D341Med (cell line): ENCODE measurements around the gene DGKB.
A peak's percentile ranks its signal among the peaks of the same experiment; 100 is the strongest.

Experiments
- DNase-seq: peaks from one replicate; pipeline ENCODE4 v3.0.0; 2012; ENCODE audit warnings: low spot score

Gene DGKB

DNA sequence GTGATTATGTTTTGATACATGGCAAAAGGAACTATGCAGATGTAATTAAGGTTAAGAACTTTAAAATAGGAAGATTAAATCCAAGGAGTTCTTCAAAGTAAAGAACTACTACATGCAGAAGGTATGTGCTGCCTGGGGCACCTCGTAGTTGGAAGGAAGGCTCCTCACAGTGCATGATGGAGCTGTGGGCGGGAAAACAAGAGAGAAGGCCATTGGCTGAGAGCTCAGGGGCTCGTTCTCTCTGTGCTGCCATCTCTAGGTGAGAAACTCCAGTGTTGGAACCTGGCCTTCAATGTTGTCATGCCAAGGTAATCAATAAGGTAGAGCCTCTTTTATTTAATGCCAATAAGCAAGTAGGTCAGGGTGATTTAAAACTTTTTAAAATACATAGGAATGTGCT lies 521.7 kb downstream of the DGKB start:
- no peak for DNase-seq

DNA sequence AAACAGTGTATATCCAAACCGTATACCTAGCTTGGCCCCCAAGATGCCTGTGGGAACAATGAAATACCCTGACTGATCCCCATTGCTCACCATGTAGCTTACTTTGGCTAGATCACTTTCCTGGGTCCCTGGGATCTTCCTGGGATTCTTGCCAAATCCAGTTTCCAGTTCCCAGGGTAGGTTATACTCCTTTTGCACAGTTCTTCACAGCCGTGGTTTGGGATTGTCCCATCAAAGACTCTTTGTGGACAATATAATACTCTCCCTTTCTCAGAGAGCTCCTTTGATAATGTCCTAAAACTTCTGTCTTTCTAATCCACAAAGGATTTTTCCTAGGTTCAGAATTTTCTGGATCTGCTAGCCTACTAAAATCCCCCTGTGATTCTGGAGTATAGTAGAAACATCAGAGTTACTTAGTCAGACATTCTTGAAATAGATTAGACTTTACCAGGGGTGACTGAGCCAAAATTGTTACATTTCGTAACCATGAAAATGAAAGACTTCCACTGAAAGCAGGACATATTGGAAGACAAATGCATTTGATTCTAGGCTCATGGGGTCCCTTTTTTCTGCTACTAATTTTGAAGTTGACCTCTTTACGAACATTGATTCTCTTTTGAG lies 524.8 kb downstream of the DGKB start:
- no peak for DNase-seq

DNA sequence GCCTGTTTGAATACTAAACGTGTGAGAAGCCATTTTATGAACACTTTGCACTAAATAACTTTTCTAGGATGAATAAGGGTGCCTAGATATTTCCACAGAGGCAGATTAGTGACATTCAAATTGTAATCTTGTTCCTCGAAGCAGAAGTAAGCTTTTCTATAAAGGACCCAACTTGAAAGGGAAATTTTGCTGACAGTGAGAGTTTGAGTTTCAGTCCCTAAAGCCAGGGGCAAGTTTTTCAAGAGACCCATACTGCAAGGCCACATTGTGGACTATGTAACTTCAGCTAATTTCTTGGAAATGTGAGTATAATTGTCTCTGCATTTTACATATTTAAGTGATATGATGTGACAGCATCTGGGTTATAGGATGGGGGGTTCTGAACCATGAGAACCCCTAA lies 525.8 kb downstream of the DGKB start:
- no peak for DNase-seq

DNA sequence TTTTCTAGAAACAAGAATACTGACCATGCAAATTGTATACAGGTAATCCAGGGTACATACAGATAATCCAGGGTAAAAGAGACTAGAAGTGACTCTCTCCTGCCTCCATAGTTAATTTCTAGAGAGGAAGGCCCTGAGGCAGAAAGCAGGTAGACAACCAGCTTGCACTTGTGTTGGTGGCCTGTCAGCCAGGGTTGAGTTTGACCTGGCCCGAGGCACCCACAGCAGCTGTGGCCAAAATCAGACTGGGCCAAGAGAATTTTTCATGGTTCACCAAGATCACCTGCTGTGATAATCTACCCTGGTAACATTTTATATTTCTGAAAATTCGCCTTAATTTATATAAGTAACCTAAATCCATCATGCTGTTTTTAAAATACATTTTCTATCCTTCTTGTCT lies 526.6 kb downstream of the DGKB start:
- no peak for DNase-seq

DNA sequence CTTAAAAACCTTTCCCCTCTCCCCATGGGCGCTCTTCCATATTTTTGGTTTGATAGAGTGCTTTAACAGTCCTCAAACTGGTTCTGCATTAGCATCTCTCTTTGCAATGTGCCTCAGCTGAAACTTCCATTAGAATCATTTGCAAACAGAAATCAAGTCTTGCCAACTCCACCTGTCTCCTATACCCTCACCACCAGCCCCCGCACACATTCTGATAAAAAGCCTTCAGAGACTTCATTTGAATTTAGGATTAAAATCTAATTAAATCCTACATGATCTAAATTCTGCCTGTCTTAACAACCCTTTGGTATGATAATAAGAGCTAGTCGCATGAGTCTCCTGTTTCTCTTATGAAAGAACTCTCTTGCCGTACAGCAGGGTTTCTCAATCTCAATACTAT lies 528.2 kb downstream of the DGKB start:
- DNase-seq: no peak

DNA sequence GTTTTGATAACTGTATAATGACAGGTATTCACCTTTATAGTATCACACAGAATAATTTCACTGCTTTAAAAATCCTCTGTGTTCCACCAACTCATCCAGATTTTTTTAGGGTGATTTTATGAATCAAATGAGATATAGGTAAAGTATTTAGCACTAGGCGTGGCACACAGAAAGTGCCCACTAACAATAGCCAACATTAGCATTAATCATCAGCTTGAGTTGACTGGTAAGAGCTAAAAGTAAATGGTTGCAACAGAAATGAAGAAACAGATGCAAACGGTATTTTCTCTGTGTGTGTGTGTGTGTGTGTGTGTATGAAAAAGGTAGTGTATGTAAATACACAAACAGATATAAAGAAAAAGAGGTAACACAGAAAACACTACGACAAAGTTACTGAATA lies 534.3 kb downstream of the DGKB start:
- no peak for DNase-seq

DNA sequence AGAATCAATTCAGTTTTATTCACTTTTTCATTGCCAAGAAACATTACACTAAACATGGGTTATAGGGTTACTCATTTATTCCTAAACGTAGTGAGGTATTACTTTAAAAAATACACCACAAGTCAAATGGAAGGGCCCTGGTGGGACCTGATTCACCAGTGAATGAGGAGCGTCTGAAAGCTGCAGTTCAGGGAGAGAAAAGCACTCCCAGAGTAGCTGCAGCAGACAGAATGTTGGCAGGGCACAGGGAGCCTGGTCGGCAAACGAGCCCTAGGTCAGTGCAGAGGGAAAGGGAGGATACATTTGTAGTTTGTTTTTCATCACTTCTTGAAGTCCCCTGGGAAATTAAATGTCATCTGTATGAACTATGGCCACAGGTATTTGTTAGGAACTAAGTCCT lies 551.4 kb downstream of the DGKB start:
- no peak for DNase-seq

DNA sequence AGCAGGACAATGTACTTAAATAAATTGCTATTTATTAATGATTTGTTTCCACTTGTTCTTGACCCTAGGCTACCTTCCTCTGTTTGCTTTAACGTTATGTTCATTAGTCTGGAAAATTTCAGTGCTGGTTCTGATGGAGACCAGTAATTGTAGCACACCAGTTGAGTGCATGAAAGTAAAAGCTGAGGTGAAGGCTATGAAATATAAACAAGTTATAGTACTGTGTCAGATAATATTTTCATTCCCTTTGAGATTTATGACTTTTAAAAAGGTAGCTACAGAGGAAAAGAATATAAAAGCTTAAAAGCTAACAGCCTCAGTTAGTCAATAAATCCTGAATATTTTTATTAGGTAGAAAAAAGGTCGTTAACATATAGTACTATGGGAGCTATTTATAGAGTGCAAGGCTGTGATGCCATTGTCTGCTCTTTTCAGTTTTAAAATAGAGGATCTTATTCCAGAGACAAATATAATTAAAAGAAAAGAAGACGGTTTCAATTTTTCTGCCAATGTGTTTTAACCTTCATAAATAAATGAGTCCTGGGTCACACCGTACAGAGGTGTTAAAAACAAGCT lies 561.3 kb downstream of the DGKB start:
- no peak for DNase-seq

DNA sequence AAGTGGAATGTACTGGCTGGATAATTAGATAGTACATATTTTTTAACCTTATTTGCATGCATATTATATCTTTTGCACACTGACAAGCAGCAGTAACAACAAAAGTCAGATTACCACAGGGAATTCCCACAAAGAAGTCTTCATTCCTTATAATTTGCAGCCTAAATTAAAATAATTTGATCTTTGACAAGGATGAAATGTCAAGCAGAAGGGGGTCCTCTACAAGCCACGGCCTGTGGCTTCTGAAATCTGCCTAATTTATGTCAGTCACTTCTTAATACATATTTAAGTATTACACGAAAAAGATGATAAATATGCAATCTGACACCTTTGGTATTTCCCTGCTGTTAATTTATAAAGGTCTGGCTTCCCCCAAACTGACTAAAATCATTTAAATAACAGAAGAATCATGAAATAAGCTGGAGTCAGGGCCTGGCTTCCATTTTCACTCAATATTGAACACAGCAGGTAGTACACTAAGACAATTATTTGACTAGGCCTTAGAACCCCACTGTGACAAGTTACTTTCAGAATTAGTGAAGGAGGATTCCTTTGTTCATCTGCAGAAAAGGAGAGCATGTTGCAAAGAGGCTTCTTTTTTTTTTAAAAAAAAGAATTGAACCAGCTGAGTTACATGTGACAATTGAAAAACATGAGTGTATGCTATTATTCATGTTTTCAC lies 562.0 kb downstream of the DGKB start:
- DNase-seq: no peak

DNA sequence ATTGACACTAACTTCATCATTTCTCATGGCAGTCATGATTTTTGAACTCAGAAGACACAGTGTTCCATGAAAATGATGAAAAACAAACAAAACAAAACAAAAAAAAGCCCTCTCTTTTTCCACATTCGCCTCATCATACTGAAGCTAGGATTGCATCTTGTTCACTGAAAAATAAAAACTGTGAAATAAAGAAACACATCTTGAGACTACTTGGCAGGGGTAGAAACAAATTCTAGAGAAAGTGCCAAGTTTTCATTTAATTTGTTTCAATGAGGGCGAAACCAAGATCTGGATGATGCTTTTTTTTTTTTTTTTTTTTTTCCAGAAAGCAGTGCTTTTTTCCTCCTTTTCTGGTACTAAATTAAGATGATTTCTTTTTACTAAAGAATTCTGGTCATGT lies 562.7 kb downstream of the DGKB start:
- DNase-seq: no peak

DNA sequence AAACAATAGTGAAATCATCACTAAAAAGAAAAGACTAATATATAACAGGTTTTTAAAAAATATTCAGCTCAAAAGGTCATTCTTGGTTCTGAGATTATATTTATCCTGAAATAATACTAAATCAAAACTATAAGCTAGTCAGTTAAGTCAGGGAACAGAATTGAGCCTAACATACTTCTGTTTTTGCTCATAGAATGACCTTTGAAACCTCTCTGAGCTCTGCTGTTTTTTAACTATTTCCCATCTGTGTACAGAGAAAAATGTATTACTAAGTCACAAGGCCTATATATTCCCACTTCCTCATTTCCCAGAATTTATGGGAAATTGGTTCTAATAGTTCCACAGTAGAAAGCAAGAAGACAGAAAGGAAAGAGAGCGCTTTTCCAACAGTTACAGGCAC lies 566.3 kb downstream of the DGKB start:
- DNase-seq: no peak

DNA sequence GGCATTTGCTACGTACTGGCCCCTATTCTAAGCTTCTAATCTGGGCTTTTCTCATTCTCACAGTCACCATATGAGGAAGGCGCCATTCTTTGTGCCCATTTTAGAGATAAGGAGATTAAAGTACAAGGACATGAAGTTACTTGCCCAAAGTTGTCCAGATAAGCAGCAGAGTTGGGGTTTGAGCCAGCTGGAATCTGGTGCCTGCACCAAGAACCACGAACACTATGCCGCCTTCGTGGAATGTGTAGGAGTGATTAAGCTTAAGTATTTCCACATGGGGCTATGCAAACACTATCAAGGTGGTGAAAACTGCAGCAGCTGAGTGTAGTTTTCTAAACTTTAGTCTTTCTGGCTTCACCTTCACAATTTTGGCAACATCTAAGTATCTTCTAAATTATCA lies 570.4 kb downstream of the DGKB start:
- no peak for DNase-seq

DNA sequence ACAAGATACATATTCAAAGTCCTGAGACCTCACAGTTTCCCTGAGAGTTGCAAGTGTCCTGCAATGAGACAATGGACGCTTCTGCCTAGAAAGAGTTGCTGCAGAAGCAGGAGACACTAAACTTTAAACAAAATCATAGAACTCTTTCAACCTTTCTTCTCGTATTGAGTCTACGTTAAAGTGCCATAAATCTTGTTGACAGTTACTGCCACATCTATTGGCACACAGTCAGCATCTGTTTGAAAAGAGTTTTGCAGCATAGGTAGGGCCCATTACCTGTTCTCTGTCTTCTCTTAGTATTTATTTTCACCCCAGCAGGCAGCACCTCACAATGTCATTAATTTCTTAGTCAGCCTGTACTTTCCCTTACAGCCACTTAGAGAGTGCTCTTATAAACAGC lies 577.8 kb downstream of the DGKB start:
- no peak for DNase-seq

DNA sequence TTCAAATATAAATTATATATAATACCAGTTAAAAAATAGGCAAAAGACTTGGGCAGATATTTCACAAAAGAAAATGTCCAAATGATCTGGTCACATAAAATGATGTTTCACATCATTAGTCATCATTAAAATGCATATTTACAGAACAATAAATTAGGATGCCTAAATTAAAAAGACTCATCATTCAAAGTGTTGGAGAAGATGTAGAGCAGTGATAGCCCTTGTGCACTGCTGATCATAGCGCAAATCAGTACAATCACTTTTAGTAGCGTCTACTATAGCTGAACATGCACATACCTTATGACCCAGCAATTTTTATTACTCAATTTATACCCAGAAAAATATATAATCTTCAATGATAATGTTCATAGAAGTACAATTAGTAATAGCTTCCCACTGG lies 579.8 kb downstream of the DGKB start:
- no peak for DNase-seq

DNA sequence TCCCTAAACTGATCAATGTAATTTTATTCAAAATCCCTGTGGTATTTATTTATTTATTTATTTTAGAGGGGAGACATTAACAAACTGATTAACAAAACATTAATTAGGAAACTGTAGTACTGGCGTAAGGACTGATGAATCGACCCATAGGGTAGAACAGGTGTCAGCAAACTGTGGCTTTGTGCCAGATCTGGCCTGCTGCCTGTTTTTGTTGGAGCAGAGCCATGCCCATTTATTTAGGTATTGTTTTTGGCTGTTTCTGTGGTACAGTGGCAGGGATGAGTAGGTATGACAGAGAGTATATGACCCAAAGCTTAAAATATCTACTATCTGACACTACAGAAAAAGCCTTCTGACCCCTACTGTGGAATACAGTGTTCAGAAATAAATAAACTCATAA lies 580.6 kb downstream of the DGKB start:
- peak; percentile 19 for DNase-seq

DNA sequence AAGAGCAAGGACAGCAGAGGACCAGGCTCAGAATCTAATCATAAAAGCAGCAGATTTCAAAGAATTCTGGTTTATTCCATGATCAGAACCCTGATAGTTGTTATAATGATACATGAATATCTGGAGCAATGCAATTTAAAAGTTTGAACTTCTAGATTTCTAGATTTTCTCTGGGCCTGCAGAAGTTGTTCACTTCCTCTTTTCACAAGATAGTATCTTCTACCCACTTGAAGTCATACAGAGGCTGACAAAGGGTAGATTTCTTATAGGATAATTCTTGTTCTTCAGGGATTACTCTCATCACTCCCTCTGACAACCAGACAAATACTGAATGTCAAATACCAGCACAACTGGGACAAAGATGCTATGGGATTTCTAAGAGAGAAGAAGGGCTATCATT lies 593.1 kb downstream of the DGKB start:
- no peak for DNase-seq

DNA sequence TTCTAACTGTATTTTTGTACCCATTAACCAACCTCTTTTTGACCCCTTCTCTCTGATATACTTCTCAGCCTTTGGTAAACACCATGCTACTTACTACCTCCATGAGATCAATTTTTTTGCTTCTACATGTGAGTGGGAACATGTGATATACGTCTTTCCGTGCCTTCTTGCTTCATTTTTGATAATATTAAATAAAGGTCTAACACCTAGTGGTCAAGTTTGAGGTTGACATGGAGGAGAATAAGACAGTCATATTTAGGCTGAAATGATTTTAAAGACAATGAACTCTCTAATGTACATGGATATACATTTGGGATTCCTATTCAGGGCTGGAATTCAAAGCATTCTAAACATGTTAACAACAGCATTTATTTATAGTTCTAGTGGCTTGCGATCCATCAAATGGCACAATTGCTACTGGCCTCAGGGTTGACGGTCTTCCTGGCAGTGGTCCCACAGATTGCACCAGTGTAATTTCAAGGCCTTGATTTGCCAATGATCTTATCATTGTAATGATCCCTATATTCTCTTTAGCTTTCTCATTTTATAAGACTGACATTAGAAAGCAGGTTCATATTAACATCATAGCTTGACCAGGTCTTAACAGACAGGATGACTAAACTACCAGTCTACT lies 597.2 kb downstream of the DGKB start:
- DNase-seq: no peak

DNA sequence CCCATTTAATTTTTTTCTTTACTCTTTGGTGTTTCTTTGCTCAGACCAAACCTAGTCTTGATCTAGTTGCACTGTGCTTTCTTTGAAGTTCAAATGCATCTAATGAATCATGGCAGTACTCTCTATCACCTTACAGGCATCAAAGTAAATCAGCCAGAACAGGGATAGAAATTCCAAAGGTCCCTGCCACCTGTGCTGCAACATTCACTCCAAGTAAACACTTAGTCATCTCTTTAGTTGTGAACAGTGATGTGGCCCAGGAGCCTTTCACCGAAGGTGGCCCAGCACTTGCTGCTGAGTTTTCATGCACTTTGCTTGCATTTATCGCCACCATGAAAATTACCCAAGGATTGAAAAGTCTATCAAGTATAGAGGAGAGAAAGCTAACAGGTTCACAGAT lies 599.0 kb downstream of the DGKB start:
- no peak for DNase-seq

DNA sequence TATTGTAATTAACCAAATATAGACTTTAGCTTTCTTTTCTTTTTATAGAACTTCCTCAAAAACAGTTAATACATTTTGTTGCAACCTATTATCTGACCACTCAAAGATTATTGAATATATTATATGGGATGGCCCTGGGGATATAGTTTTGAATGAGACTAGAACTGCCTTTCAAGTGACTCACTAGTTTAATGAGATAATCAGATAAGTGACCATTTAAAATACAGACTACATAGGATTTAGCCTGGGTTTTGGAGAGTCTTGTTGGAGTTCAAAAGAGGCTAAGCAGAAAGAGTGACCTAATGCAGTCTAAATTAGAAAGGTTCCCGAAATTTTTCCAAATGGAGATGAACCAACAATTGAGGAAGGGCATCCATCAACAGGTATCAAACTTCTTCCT lies 607.9 kb downstream of the DGKB start:
- no peak for DNase-seq

DNA sequence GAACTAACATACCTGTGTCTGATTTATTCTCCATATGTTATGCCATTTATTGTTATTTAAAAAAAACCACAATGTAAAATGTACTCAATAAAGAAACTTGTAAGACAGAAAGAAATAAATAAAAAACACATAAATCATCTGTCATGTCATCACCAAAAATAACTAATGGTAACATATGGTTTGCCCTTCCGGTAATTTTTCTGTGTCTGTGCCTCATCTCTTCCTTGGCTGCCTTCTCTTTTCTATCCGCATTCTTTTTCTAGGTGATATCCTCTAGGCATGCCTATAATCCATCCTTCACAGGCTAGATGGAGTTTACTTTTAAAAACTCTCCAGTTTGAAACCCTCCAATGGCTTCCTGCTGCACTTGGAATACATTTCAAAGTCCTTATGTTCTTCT lies 609.1 kb downstream of the DGKB start:
- DNase-seq: no peak

DNA sequence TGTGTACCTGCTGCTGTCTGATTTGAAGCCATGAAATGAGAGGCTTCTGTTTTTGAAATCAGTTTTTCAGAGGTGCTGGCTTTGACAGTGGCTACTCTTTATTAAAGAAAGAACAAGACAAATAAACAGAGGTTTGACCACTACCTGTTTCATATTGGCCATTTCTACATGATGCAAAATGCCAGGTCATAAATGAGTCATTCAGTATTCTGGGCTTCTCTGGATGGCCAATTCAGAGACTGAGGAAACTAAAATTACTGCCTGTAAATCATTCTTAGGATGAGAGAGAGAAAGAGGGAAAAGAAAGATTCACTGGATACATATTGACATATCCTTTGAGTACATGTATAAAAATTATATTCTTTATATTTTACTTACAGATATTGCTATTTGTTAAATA lies 609.8 kb downstream of the DGKB start:
- no peak for DNase-seq

DNA sequence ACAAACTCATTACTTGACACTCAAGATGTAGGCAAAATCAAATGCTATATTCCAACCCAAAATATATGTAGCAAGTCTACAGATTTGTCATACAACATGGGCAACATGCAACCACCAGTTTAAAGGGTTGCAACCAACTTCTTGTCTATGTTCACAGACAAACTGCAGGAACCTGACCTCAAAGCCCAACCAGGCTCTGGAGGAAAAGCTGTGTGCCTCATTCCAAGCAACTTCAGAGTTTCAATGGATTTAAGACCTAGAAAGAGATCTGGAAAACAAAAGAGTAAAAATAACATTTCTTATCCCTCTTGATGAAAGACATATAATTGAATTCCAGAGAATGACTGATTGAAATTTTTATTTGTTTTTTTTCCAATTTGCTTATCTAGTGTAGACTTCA lies 612.6 kb downstream of the DGKB start:
- DNase-seq: no peak

DNA sequence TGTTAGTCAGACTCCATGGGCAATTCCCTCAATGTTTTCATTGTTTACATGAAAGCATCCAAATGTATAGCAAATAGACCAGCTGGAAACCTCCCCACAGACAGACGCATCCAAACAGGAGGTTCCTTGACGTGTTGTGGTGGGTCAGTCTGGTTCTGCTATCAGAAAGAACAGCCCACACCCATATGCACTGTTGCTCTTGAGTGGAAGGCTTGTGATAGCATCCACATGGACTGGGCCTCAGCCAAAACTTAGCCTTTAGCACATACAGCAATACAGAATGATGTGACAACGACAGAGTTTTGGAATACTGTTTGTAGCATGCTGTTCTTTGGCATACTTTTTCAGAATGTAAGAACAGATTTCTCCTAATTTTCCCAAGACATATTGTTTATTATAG lies 613.9 kb downstream of the DGKB start:
- DNase-seq: no peak

DNA sequence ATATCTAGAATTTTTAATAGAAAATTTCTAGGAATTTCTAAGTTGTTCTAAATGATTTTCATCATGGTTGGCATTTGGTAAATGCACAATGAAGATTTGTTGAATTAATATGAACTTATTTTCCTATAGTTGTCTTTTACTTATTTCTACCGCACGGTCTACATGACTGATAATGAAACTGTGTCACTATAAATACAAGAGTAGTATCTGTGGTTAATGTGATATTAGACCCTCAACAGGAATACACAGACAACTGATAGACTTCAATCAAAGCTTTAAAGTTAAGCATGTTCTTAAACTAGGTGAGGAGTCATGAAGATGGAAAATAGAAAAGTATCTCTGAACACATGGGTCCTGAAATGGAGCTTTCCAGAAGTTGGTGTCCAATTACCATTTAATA lies 615.2 kb downstream of the DGKB start:
- no peak for DNase-seq
